Smooth muscle cell (in vitro differentiated cells): Measurements from ENCODE around the gene TLX1. TPM values are rescaled to one million over a fixed set of nuclear protein-coding genes. Genes with fewer than 3 reads are reported as not detected.

Experiments
- DNase-seq: peaks from one replicate; lab custom pipeline; 2025; ENCODE audit not compliant: unreplicated experiment; lab: John Stamatoyannopoulos, UW
- H2AFZ ChIP-seq: fragments of 200-600 bp; sonication (generic); 2 replicates; pipeline ENCODE4 v1.6.0; 2016; ENCODE audit warnings: antibody characterized with exemption, low read depth, mild to moderate bottlenecking
- H3F3A ChIP-seq: fragments of 200-600 bp; sonication (generic); 2 replicates; pipeline ENCODE4 v1.6.0; 2017; ENCODE audit warnings: antibody characterized with exemption, low read depth
- H3K27ac ChIP-seq: fragments of 200-600 bp; sonication (generic); 2 replicates; pipeline ENCODE4 v1.5.1; 2016; ENCODE audit warnings: low read depth, mild to moderate bottlenecking
- H3K27me3 ChIP-seq: fragments of 200-600 bp; sonication (generic); 2 replicates; pipeline ENCODE4 v1.6.1; 2016; ENCODE audit warnings: low read depth, mild to moderate bottlenecking
- H3K36me3 ChIP-seq: fragments of 200-600 bp; sonication (generic); 2 replicates; pipeline ENCODE4 v1.5.1; 2016; ENCODE audit warnings: low read depth
- H3K4me1 ChIP-seq: fragments of 200-600 bp; sonication (generic); 2 replicates; pipeline ENCODE4 v1.5.1; 2016; ENCODE audit warnings: low read depth
- H3K4me2 ChIP-seq: fragments of 200-600 bp; sonication (generic); 2 replicates; pipeline ENCODE4 v1.6.0; 2016; ENCODE audit warnings: mild to moderate bottlenecking
- H3K4me3 ChIP-seq: fragments of 200-600 bp; sonication (generic); 2 replicates; pipeline ENCODE4 v1.5.1; 2016; ENCODE audit warnings: mild to moderate bottlenecking
- H3K79me2 ChIP-seq: fragments of 200-600 bp; sonication (generic); 2 replicates; pipeline ENCODE4 v1.6.0; 2016; ENCODE audit warnings: low read depth, mild to moderate bottlenecking
- H3K9ac ChIP-seq: fragments of 200-600 bp; sonication (generic); 2 replicates; pipeline ENCODE4 v1.6.0; 2016; ENCODE audit warnings: low read depth
- H3K9me3 ChIP-seq: fragments of 200-600 bp; sonication (generic); replicated peaks from 2 replicates; pipeline ENCODE4 v1.5.1; 2016; ENCODE audit warnings: low read depth
- H4K20me1 ChIP-seq: fragments of 200-600 bp; sonication (generic); 2 replicates; pipeline ENCODE4 v1.6.0; 2016; ENCODE audit warnings: low read depth
- WGBS: methylation state at CpG from one replicate; pipeline ENCODE4 v1.1.7; 2016; ENCODE audit warnings: low lambda C conversion rate; 5-methylcytosine and 5-hydroxymethylcytosine counted together
- polyA plus RNA-seq: library from polyadenylated mRNA; unstranded; fragments of >200 nt; fragmentation: Nextera tagmentation; extraction: Ambion mirVana; gene quantifications from 2 replicates; pipeline ENCODE4 v1.2.1, GENCODE V29; 2016
- total RNA-seq: library from RNA; depleted of rRNA; stranded (reverse); fragments of >200 nt; gene quantifications from 2 replicates; pipeline ENCODE4 v1.2.3, GENCODE V29; 2014
- TF ChIP-seq, protein P1 (sequence below): fragments of 200-600 bp; sonication (generic); IDR thresholded peaks from 2 replicates; pipeline ENCODE4 v1.5.1; 2017; ENCODE audit warnings: borderline replicate concordance, mild to moderate bottlenecking, antibody characterized with exemption; ENCODE audit not compliant: insufficient read depth, poor library complexity, severe bottlenecking

TLX1 gene
- total and polyA plus RNA-seq, 2 experiments from 2014 or later, result not detected

- no peaks in the 10 kb centered on the region for H3K9me3 ChIP-seq
- H2AFZ ChIP-seq, result no peak overlapping the region
- no peak for DNase-seq
- peaks cover 94% of the 10 kb centered on the region for H3K27me3 ChIP-seq
- peaks cover 8% of the 10 kb centered on the region for H3K4me1 ChIP-seq
- TF ChIP-seq, protein P1, sequence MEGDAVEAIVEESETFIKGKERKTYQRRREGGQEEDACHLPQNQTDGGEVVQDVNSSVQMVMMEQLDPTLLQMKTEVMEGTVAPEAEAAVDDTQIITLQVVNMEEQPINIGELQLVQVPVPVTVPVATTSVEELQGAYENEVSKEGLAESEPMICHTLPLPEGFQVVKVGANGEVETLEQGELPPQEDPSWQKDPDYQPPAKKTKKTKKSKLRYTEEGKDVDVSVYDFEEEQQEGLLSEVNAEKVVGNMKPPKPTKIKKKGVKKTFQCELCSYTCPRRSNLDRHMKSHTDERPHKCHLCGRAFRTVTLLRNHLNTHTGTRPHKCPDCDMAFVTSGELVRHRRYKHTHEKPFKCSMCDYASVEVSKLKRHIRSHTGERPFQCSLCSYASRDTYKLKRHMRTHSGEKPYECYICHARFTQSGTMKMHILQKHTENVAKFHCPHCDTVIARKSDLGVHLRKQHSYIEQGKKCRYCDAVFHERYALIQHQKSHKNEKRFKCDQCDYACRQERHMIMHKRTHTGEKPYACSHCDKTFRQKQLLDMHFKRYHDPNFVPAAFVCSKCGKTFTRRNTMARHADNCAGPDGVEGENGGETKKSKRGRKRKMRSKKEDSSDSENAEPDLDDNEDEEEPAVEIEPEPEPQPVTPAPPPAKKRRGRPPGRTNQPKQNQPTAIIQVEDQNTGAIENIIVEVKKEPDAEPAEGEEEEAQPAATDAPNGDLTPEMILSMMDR, result no peak
- WGBS, result 92% methylated on average over 1 of the region's 1 CpG
- H4K20me1 ChIP-seq, result no peaks in the 10 kb centered on the region
- no peak overlapping the region for H3K4me2 ChIP-seq
- H3F3A ChIP-seq, result no peaks in the 10 kb centered on the region
- H3K9ac ChIP-seq, result no peak overlapping the region
- no peak overlapping the region for H3K4me3 ChIP-seq
- no peaks in the 10 kb centered on the region for H3K79me2 ChIP-seq
- no peaks in the 10 kb centered on the region for H3K36me3 ChIP-seq
- no peak overlapping the region for H3K27ac ChIP-seq
Measured at GRCh38 chr10:101118031-101118430, 13.1 kb upstream of the TLX1 start.

DNA sequence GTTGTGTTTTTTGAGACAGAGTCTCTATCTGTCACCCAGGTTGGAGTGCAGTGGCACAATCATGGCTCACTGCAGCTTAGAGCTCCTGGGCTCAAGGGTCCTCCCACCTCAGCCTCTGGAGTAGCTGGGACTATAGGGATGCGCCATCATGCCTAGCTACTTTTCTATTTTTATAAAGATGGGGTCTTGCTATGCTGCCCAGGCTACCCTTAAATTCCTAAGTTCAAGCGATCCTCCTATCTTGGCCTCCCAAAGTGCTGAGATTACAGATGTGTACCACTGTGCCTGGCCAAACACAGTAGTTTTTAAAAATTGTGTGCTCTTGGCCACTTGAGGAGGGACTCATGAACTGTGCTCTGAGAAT lies 10.6 kb upstream of the TLX1 start:
- Histone ChIP-seq H3K9me3 (no peaks in the 10 kb centered on the region), H3K9ac (no peak overlapping the region), H2AFZ (no peak overlapping the region), H4K20me1 (no peaks in the 10 kb centered on the region), H3F3A (no peaks in the 10 kb centered on the region), H3K4me3 (peak overlapping the region; percentile 51), H3K4me1 (peaks cover 14% of the 10 kb centered on the region), H3K27ac (no peak overlapping the region), H3K4me2 (peak overlapping the region; percentile 90), H3K27me3 (peaks cover 98% of the 10 kb centered on the region), H3K36me3 (no peaks in the 10 kb centered on the region), H3K79me2 (no peaks in the 10 kb centered on the region)
- 92% methylated on average over 2 of the region's 2 CpGs for whole genome bisulfite sequencing
- TF ChIP-seq, protein P1, result no peak
- no peak for DNase-seq

DNA sequence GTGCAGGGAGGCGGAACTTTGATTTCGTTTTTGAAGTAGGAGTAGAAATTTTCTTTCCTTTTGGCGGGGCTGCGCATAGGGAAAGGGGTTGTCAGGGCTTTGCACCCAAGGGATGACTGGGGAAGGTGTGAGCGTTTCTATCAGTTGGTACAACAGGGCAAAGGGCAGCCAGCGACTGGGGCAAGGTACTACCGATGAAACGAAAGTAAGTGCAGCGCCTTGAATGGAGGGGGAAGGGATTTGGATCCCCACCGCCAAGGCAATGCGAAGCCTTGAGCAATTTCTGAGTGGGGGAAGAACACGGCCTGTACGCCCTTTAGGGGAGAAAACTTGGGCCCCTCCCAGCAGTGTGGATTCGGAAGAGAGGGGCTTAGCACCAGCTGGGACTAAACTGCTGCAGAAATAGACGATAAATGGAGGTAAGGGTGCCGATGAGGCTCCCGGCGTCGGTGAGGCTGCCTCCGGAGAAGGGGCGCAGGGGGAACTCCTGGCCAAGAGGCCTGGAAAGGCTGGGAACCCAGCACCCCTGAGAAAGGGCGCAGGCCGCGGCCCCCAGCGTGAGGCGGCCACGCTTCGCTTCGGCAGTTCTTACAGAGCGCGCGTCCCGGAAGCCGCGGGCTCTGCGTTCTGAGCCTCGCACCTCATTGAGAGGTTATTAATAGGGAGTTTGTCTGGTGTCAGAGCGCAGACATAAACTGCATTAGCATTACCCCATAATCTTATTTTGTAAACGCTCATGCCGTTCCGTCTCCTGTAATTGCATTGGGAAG lies 10.0 kb upstream of the TLX1 start:
- Histone ChIP-seq H2AFZ (peak overlapping the region; percentile 50), H3K9ac (no peak overlapping the region), H3K4me2 (peak overlapping the region; percentile 90), H4K20me1 (no peaks in the 10 kb centered on the region), H3K9me3 (no peaks in the 10 kb centered on the region), H3F3A (no peaks in the 10 kb centered on the region), H3K4me3 (peak overlapping the region; percentile 51), H3K36me3 (no peaks in the 10 kb centered on the region), H3K79me2 (no peaks in the 10 kb centered on the region), H3K4me1 (peaks cover 14% of the 10 kb centered on the region), H3K27ac (no peak overlapping the region), H3K27me3 (peaks cover 100% of the 10 kb centered on the region)
- no peak for DNase-seq
- 23% methylated on average over 41 of the region's 41 CpGs for WGBS
- TF ChIP-seq, protein P1, result no peak

- H3K4me2 ChIP-seq, result peak overlapping the region; percentile 90
- H4K20me1 ChIP-seq, result no peaks in the 10 kb centered on the region
- H3K36me3 ChIP-seq, result no peaks in the 10 kb centered on the region
- peak overlapping the region; percentile 51 for H3K4me3 ChIP-seq
- peaks cover 14% of the 10 kb centered on the region for H3K4me1 ChIP-seq
- WGBS, result 21% methylated on average over 15 of the region's 15 CpGs
- no peak overlapping the region for H3K27ac ChIP-seq
- H3F3A ChIP-seq, result no peaks in the 10 kb centered on the region
- no peak for DNase-seq
- H3K9ac ChIP-seq, result no peak overlapping the region
- no peak overlapping the region for H2AFZ ChIP-seq
- no peaks in the 10 kb centered on the region for H3K79me2 ChIP-seq
- TF ChIP-seq, protein P1, result no peak
- no peaks in the 10 kb centered on the region for H3K9me3 ChIP-seq
- H3K27me3 ChIP-seq, result peaks cover 100% of the 10 kb centered on the region
Measured at GRCh38 chr10:101121654-101122031, 9.5 kb upstream of the TLX1 start.
